Activated CD8-positive, alpha-beta memory T cell treated with anti-CD3 and anti-CD28 coated beads, Interleukin-2, amount 50 U/mL, for 1 hour (primary cell): ENCODE data around the gene CLPTM1L.
"Not testable (repeated sequence)": the region's sequence is repeated elsewhere in the genome, so short reads cannot be mapped to it uniquely, and the experiment has no call there.

Source experiments
- DNase-seq: peaks from one replicate; pipeline ENCODE4 v3.0.0-alpha.2; 2020; ENCODE audit errors: extremely low read depth

Gene CLPTM1L

DNA sequence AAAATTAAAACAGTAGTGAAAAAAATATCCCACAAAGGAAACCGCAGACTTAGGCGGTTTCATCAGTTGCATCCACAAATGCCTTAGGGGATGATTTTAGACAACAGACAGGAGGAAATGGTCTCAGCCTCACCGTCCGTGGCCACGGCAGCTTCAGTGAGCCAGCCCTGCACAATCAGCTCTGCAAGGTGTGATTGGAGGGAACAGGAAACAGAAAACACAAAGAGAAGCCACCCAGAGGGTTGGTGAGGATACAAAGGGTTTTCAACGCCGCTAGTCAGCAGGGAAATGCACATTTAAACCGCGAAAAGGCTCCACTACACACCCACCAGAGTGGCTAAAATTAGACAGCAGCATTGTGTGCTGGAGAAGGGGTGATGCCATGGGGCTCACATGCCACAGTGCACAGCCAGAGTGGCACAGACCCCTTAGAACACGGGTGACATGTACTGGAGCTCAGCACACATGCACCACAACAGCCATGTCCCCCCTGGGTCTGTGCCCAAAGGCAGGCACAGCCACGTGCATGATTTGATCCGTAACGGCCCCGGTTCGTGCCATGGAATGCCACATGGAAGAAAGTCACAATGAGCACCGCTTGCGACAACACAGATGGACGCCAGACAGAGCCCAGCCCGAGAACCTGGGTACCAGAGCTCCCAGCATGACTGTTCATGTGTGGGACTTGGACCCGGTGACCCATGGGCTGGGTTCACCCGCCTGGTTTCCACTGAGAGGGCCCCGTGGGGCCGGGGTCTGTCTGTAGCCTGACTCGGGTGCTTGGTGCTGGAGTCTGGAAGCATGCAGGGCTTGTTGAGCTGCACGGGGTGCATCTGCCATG lies 31.7 kb downstream of the CLPTM1L start:
- no peak for DNase-seq

DNA sequence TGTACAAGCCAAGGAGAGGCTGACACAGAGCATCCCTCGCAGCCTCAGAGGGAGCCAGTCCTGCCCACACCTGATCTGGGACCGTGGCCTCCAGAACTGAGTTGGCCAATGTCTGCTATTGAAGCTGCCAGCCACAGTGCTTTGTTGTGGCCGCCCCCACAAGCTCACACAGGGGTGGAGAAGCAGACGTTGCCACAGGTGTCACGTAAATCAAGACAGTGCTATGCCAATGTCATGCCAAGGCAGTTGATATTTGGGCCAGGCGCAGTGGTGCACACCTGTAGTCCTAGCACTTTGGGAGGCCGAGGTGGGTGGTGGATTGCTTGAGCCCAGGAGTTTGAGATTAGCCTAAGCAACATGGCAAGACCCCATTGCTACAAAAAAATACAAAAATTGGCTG lies 32.7 kb downstream of the CLPTM1L start:
- DNase-seq, result no peak

DNA sequence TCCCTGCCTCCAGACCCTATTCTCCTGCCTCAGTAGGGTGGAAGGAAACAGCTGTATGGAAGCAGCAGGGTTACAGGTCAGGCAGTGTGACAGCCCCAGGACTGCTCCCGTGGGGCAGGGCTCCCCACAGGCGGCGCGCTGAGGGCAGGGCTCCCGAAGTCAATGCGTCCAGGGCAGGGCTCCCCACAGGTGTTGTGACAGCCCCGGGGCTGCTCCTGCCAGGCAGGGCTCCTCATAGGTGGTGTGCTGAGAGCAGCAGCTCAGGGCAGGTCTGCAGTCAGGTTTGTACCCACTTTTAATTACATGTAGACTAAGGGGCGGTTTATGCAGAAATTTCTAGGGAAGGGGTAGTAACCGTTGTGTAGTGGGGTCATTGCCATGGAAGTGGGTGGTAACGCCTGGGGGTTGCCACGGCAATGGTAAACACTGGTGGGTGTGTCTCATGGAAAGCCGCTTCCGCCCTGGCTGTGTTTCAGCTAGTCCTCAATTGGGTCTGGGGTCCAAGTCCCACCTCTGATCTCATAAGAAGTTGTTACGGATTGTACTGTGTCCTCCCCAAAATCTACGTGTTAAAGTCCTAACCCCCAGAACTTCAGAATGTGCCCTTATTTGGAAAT lies 33.4 kb downstream of the CLPTM1L start:
- no peak for DNase-seq

DNA sequence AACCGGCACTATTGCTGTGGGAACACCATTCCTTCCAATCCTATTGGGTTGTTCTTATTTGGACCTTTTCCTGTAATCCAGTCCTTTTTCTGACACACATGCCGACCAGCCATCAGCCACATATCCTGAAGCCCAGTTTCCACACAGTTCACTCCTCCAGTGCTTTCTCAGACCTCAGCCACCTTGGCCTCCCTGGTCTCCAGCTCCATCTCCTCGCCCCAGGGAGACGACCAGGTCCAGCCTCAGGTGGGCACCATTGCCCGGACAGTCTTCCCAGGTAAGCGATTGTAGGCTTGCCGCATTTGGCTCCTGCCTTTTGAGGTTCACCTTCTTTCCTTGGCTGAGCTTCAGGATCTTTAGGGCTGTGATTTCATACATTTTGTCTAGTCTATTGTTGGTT lies 34.8 kb downstream of the CLPTM1L start:
- DNase-seq, result no peak

DNA sequence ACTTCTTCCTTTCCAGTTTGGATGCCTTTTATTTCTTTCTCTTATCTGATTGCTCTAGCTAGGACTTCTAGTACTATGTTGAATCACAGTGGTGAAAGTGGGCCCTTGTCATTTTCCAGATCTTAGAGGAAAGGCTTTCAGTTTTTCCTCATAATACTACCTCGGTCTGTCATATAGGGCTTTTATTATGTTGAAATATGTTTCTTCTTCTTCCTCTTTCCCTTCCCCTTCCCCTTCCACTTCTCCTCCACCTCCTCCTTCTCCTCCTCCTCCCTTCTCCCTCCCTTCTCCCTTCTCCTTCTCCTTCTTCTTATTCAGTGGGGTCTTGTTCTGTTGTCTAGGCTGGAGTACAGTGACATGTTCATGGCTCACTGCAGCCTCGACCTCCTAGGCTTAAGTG lies 40.9 kb downstream of the CLPTM1L start:
- DNase-seq, result no peak

DNA sequence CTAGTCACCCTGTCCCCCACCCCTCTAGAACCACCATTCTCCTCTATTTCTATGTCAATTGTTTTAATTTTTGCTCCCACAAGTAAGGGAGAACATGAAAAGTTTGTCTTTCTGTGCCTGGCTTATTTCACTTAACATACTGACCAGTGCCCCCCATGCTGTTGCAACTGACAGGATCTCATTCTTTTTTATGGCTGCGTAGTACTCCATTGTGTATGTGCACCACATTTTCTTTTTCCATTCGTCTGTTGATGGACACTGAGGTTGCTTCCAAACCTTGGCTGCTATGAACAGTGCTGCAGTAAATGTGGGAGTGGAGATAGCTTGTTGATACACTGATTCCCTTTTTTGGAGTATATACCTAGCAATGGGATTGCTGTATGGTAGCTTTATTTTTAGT lies 42.6 kb downstream of the CLPTM1L start:
- DNase-seq, result no peak

DNA sequence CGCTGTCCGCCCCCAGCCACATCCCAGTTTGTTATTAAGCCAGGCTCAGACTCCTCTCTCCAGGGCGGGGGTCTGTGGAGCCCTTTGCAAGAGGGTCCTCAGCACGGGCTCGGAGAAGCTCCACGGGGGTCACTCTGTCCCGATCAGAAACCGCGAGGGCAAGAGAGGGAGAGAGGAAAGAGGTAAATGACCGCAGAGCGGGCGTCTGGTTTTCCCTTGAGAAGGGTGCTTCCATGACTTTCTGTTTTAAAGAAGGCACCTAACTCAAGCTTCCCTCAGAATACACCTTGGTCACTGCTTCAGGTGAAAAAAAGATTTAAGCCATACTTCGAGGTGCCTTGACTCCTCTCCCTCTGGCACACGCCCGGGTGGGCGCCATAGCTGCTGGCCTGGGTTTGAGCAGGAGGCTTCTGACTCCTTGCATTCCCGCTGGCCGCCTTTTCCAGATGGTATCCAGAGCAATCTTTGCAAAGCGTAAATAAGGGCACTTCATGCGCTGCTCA lies 44.3 kb downstream of the CLPTM1L start:
- DNase-seq, result no peak

DNA sequence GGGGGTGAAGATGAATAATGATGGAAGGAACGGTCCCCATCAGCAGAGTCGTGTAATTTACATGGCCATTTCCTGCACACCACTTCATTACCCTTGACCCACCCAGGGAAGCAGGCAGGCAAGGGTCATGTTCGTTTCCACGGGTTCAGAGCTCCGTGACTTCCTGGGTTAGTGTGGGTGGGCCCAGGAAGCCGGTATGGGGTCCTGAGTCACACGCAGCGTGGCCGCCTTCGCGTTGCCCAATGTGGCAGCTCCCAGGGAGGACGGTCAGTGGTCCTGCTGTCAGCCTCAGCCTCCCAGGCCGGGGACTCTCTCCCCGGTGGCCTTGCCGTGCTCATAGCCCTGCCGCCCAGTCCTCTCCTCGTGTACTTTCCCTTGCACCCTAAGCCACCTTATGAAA lies 44.9 kb downstream of the CLPTM1L start:
- no peak for DNase-seq

DNA sequence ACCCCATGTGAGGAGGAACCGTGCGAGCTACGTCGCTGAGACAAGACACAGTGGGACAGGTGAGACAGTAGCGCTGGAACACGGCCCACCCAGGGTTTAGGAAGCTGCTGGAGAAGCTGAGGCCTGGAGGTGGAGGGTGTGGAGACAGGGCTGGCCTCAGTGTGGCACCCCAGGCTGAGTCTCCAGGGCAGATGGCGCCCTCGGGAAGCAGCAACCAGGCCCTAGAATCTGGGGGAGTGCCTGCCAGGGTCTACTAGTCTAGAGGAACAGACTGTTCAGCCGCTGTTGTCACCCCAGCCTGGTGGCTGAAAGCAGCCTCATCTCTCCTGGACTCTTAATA lies 45.4 kb downstream of the CLPTM1L start:
- no peak for DNase-seq

DNA sequence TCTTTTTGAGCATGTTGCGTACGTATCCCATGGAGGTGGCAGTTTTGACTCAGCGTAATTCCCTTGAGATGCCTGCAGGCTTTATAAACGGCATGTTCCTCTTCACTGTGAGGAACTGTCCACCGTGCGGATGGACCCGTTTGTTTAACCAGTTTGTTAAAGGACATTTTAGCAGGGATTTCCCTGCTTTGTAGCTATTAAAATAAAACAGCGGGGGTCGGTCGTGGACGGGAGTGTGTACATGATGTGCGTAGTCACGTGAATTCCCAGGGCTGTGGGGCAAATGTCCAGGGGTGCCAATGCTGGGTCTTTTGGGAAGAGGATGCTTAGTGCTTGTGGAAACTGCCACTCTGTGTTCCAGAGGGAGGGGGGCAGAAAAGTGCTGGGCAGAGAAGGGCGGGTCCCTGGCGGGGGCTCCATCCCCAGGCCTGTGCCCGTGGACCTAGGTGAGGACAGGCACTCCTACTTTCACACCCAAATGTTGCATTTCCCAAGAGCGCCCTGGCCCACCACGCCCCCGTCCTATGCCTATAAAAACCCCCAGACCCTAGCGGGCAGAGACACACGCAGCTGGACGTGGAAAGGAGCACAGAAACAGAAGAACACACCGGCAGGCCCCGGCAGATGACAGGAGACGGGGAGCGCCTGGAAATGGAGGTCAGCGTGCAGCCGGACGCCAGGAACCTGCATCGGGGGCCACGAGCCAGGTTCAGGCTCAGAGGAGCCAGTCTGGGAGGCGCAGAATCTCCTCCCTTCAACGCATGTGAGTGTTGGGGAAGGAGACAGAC lies 46.0 kb downstream of the CLPTM1L start:
- no peak for DNase-seq

DNA sequence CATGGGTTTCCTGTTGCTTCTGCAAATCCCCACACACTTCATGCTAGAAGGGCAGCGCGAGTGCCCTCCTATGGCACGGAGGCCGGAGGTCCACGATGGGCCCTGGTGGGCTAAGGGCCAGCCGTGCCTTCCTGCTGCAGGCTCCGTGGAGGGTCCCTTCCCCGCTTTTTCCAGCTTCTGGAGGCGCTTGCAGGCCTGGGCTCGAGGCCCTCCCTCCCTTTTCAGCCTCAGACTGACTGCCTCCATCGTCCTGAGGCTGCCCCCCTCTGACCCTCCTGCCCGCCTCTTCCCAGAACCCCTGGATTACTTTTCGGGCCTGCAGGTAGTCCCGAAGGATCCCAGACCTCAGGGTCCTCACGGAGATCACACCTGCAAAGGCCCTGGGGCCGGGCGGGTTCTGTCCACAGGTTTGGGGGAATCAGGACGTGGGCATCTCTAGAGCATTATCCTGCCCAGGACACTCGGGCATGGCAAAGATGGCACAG lies 46.8 kb downstream of the CLPTM1L start:
- no peak for DNase-seq

DNA sequence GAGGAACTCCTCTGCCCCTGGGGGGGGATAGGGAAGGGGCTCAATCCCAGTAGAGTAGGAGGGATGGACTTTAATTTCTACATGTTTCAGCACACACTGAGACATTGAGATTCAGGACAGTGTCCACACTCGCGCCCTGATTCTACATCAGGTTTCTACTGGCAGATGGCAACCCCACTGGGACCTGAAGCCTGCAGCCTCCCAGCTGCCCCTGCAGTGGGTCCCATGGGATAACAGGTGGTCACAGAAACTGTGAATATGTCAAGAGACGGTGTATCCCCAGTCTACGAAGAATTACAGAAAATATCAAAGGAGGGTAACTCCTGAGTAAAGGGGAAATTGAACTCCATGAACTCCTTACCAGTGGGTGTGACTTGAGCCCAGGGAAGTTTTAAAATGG lies 47.7 kb downstream of the CLPTM1L start:
- no peak for DNase-seq

DNA sequence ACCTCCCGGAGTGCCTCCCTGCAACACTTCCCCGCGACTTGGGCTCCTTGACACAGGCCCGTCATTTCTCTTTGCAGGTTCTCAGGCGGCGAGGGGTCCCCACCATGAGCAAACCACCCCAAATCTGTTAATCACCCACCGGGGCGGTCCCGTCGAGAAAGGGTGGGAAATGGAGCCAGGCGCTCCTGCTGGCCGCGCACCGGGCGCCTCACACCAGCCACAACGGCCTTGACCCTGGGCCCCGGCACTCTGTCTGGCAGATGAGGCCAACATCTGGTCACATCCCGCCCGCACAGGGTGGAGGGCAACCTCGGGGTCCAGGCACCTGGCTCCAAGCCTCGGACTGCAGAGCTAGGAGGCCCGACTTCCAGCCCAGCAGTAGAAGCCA lies 49.3 kb downstream of the CLPTM1L start:
- no peak for DNase-seq

DNA sequence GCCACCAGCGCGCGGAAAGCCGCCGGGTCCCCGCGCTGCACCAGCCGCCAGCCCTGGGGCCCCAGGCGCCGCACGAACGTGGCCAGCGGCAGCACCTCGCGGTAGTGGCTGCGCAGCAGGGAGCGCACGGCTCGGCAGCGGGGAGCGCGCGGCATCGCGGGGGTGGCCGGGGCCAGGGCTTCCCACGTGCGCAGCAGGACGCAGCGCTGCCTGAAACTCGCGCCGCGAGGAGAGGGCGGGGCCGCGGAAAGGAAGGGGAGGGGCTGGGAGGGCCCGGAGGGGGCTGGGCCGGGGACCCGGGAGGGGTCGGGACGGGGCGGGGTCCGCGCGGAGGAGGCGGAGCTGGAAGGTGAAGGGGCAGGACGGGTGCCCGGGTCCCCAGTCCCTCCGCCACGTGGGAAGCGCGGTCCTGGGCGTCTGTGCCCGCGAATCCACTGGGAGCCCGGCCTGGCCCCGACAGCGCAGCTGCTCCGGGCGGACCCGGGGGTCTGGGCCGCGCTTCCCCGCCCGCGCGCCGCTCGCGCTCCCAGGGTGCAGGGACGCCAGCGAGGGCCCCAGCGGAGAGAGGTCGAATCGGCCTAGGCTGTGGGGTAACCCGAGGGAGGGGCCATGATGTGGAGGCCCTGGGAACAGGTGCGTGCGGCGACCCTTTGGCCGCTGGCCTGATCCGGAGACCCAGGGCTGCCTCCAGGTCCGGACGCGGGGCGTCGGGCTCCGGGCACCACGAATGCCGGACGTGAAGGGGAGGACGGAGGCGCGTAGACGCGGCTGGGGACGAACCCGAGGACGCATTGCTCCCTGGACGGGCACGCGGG lies 49.9 kb downstream of the CLPTM1L start, which contains the start of gene TERT:
TSS of gene TERT (minus strand) at position 234 of the 815 bp plus-strand sequence. CDS start at position 155, 79 bp downstream.
- DNase-seq, result no peak

DNA sequence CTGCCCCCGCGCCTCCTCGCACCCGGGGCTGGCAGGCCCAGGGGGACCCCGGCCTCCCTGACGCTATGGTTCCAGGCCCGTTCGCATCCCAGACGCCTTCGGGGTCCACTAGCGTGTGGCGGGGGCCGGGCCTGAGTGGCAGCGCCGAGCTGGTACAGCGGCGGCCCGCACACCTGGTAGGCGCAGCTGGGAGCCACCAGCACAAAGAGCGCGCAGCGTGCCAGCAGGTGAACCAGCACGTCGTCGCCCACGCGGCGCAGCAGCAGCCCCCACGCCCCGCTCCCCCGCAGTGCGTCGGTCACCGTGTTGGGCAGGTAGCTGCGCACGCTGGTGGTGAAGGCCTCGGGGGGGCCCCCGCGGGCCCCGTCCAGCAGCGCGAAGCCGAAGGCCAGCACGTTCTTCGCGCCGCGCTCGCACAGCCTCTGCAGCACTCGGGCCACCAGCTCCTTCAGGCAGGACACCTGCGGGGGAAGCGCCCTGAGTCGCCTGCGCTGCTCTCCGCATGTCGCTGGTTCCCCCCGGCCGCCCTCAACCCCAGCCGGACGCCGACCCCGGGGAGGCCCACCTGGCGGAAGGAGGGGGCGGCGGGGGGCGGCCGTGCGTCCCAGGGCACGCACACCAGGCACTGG lies 50.6 kb downstream of the CLPTM1L start:
- no peak for DNase-seq

DNA sequence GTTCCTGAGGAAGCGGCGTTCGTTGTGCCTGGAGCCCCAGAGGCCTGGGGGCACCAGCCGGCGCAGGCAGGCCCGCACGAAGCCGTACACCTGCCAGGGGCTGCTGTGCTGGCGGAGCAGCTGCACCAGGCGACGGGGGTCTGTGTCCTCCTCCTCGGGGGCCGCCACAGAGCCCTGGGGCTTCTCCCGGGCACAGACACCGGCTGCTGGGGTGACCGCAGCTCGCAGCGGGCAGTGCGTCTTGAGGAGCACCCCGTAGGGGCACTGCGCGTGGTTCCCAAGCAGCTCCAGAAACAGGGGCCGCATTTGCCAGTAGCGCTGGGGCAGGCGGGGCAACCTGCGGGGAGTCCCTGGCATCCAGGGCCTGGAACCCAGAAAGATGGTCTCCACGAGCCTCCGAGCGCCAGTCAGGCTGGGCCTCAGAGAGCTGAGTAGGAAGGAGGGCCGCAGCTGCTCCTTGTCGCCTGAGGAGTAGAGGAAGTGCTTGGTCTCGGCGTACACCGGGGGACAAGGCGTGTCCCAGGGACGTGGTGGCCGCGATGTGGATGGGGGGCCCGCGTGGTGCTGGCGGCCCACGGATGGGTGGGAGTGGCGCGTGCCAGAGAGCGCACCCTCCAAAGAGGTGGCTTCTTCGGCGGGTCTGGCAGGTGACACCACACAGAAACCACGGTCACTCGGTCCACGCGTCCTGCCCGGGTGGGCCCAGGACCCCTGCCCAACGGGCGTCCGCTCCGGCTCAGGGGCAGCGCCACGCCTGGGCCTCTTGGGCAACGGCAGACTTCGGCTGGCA lies 51.3 kb downstream of the CLPTM1L start:
- DNase-seq, result no peak

DNA sequence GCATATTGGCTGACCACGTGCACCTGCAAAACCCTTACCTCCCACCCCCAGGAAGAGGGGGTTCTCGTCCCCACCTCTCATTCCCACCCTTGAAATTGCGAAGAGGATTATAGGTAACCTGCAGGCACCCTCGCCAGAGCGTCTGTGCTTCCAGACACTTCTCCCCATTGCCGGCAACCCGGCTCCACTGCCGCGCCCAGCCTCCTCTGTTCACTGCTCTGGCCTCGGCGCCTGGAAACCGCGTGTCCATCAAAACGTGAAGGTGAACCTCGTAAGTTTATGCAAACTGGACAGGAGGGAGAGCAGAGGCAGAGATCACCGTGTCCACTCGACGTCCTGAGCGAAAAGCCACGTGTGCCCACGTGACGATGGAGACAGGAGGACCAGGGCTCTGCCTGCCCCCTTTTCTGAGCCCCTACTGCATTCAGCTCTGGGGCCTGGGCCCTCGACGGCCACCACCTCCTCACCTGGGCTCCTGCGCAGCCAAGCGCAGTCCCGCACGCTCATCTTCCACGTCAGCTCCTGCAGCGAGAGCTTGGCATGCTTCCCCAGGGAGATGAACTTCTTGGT lies 52.0 kb downstream of the CLPTM1L start:
- DNase-seq, result no peak

DNA sequence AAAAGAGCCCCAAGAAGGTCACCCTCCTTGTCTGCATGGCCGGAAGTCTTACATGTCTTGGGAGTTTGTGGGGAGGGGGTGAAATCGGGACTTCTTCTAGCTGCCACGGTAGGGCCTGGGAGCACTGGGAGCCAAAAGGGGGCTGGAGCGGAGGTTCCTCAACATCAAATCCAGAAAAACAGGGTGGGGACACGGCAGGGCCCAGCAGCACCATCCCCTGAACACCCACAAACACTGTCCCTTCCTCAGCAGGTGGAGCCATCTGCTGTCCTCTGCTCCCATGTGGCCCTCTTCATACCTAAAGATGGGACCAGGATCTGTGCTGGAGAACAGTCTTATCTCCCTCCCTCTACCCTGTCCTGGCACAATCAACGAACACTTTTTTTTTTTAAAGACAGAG lies 52.8 kb downstream of the CLPTM1L start:
- no peak for DNase-seq

DNA sequence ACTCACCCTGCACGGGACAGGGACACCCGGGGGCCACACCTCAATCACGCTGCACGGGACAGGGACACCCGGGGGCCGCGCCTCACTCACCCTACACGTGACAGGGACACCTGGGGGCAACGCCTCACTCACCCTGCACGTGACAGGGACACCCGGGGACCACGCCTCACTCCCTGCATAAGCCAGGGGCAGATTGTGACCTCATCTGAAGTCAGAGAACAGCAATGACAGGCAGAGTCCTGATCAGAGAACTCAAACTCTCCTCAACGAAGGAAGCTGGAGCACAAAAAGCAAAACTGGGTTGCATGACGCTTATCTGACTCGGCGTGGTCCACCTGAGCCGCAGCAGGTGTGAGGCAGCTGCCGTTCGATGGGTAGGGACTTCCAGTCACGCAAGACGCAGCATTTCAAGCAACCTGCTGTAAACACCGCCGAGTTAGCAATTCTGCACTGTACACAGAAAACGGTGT lies 53.3 kb downstream of the CLPTM1L start:
- no peak for DNase-seq

DNA sequence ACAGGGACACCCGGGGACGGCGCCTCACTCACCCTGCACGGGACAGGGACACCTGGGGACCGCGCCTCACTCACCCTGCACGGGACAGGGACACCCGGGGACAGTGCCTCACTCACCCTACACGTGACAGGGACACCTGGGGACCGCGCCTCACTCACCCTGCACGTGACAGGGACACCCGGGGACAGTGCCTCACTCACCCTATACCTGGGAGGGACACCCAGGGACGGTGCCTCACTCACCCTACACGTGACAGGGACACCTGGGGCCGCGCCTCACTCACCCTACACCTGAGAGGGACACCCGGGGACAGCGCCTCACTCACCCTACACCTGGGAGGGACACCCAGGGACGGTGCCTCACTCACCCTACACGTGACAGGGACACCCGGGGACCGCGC lies 53.9 kb downstream of the CLPTM1L start:
- DNase-seq, result not testable (repeated sequence)
